Measurements from ENCODE around the gene TYRO3. TPM values are rescaled to one million over a fixed set of nuclear protein-coding genes. Genes with fewer than 3 reads are reported as not detected.

Gene TYRO3
- total RNA-seq, 2 donors from 2014 or later: 4.1 to 8.5 TPM

DNA sequence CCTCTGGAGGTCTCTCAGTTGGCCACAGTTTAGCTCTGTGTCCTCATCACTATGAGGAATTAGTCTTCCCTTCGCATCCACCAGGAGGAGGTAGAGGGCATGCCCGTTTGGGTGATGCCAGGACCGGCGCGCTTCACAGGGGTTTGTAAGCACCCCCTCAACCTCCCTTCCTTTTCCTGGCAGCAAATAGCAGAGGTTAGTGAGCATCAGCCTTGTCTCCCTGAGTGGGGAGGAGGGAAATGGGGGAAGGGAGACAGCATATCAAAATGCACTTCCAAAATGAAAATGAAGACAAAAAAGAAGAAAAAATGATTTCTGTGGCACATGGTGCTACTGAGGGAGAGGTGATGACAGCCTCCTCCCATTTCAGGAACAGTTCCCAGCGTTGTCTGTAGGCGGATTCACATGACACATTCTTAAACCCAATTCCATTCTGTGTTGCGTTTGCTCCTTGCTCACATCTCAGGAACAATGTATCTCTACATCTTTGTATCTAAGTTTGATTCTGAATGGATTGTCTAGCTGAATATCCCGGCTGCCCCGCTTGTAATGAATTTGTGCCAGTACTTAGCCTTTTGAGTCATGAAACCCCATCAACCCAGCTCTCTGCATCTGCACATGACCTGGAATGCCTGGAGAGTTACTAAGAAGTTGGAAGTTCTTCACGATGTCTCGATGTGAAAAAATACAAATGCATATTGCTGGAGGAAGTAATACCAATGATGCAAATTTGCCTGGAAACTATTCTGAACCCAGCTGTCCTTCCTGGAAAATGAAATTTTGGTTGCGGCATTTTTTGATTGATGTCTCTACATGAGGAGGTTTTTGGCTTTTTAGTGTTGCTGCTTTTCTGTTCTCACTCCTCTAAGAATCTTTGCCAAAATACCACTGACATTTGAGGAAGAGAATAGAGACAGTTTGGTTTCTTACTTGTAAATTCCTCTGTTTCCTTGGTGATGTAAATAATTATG, 45.2 kb downstream of the TYRO3 start:
- Histone ChIP-seq H3K9me3 (no peaks in the 10 kb centered on the region), H3K4me1 (peaks cover 0 to 10% of the 10 kb centered on the region in 2 donors), H3K27ac (peak overlapping the region in 1 of 2 donors; percentile 4), H3K36me3 (no peaks in the 10 kb centered on the region), H3K4me3 (peak overlapping the region; percentile 15 to 33), H3K27me3 (no peaks in the 10 kb centered on the region)
- DNase-seq (ENCODE audit: low spot score): peak; percentile 78
- TF ChIP-seq CTCF (IDR thresholded peaks at IDR 0.05): peak; percentile 59 to 85

DNA sequence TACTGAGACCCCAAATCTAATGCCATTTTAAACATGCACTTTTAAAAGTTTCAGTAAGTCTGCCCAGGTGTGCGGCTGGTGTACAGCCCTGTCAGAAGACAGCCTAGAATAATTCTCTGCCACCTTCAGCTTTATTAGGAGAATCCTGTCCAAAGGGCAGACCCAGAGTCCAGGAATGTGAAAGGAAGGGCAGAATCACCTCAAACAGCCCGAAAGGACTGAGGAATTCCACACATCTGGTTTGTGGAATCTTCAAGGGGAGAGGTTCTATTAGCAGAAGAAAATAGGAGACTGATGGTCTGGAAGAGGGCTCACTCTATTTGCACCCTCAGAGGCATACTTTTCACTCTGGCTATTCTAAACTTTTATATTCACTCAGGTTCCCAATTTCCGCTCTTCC, 46.6 kb downstream of the TYRO3 start:
- TF ChIP-seq CTCF (IDR thresholded peaks at IDR 0.05): no peak
- peaks cover 0 to 10% of the 10 kb centered on the region in 2 donors for H3K4me1 ChIP-seq
- H3K9me3 ChIP-seq: no peaks in the 10 kb centered on the region
- no peaks in the 10 kb centered on the region for H3K27me3 ChIP-seq
- H3K36me3 ChIP-seq: no peaks in the 10 kb centered on the region
- H3K27ac ChIP-seq: no peak overlapping the region
- DNase-seq (ENCODE audit: low spot score): no peak
- no peak overlapping the region for H3K4me3 ChIP-seq

DNA sequence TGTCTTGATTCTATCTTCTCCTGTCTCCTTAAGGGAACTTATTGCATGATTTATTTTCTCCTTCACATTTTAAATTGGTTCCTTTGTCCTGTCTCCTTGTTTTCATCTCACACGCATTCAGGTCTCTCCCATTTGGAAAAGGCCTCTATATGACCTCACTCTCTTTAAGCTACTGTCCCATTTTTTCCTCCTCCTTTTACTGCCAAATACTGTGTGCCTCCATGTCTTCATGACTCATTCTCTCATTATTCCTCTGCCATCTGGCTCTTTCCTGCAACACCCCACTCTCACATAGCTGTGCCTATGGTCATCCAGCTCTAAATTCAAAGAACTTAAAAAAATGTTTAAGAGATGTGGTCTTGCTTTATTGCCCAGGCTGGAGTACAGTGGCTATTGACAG, 48.0 kb downstream of the TYRO3 start:
- Histone ChIP-seq H3K4me1 (peaks cover 0 to 10% of the 10 kb centered on the region in 2 donors), H3K9me3 (no peaks in the 10 kb centered on the region)
- DNase-seq (ENCODE audit: low spot score): no peak

DNA sequence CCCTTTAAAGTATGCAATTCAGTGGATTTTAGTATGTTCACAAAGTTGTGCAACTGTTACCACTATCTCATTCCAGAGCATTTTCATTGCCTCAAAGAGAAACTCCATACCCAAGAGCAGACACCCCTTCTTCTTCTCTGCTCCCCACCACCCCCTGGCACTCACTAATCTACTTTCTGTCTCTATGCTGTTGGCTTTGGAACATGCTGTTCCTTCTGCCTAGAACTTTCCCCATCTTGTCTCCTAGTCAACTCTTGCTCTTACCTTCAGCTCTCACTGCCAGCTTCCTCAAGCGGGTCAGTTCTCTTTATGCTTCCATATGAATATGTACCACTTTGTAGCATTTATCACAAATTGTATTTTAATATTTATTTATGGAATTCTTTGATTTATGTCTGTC, 50.1 kb downstream of the TYRO3 start:
- no peak for TF ChIP-seq CTCF (IDR thresholded peaks at IDR 0.05)
- no peak overlapping the region for H3K27ac ChIP-seq
- H3K4me1 ChIP-seq: peaks cover 0 to 7% of the 10 kb centered on the region in 2 donors
- H3K4me3 ChIP-seq: no peak overlapping the region
- DNase-seq (ENCODE audit: low spot score): no peak
- H3K9me3 ChIP-seq: no peaks in the 10 kb centered on the region
- no peaks in the 10 kb centered on the region for H3K36me3 ChIP-seq
- H3K27me3 ChIP-seq: no peaks in the 10 kb centered on the region

More for the DNA sequence above, 48.0 kb downstream of the TYRO3 start:
- no peak for TF ChIP-seq CTCF (IDR thresholded peaks at IDR 0.05)
- H3K4me3 ChIP-seq: no peak overlapping the region
- H3K36me3 ChIP-seq: no peaks in the 10 kb centered on the region
- no peaks in the 10 kb centered on the region for H3K27me3 ChIP-seq
- H3K27ac ChIP-seq: no peak overlapping the region

GRCh38 chr15:41610048-41610447, 51.0 kb downstream of the TYRO3 start:
- no peak for TF ChIP-seq CTCF (IDR thresholded peaks at IDR 0.05)
- H3K27me3 ChIP-seq: no peaks in the 10 kb centered on the region
- no peak overlapping the region for H3K4me3 ChIP-seq
- no peak overlapping the region for H3K27ac ChIP-seq
- DNase-seq (ENCODE audit: low spot score): no peak
- H3K36me3 ChIP-seq: no peaks in the 10 kb centered on the region
- no peaks in the 10 kb centered on the region for H3K9me3 ChIP-seq
- H3K4me1 ChIP-seq: no peaks in the 10 kb centered on the region
